Esophagus muscularis mucosa (tissue), 3 donors: ENCODE data around the gene RHOXF2.

ENCODE experiments used
- POLR2AphosphoS5 ChIP-seq, 2 donors: sonication (generic); formaldehyde crosslinking; IDR thresholded peaks; one replicate each; pipeline ENCODE4 v1.6.1; 2017; ENCODE audit warnings: antibody characterized with exemption in 2 of 2
- TF ChIP-seq, protein P1 (sequence below), 3 experiments: fragments of 200-600 bp in 2 of 3; fragments of 450-650 bp in 1 of 3; sonication (generic) in 2 of 3; IDR thresholded peaks; one replicate each; pipeline ENCODE4 v1.5.1; 2017 to 2019; ENCODE audit warnings: antibody characterized with exemption in 3 of 3, mild to moderate bottlenecking in 2 of 3, moderate library complexity in 1 of 3

DNA sequence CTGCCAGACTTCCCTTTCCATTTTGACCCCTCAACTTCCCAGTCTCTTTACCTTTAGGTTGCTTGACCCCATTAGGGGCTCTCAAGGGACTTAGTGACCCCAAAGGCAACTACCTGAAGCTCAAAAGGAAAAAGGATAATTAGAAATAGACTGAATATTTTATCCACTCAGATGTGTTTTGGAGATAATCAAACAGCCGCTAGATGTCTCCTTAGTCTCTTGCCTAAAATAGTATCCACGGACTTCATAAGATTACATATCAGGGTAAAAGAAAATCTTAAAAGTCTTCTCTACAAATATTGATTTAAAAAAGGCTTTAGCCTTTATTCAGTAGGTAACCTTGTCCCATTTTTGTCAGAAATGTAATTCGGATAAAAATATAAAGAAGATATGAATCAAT, 21.0 kb upstream of the RHOXF2 start:
- TF ChIP-seq, protein P1, sequence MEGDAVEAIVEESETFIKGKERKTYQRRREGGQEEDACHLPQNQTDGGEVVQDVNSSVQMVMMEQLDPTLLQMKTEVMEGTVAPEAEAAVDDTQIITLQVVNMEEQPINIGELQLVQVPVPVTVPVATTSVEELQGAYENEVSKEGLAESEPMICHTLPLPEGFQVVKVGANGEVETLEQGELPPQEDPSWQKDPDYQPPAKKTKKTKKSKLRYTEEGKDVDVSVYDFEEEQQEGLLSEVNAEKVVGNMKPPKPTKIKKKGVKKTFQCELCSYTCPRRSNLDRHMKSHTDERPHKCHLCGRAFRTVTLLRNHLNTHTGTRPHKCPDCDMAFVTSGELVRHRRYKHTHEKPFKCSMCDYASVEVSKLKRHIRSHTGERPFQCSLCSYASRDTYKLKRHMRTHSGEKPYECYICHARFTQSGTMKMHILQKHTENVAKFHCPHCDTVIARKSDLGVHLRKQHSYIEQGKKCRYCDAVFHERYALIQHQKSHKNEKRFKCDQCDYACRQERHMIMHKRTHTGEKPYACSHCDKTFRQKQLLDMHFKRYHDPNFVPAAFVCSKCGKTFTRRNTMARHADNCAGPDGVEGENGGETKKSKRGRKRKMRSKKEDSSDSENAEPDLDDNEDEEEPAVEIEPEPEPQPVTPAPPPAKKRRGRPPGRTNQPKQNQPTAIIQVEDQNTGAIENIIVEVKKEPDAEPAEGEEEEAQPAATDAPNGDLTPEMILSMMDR (IDR thresholded peaks at IDR 0.05) = no peak
- TF ChIP-seq POLR2AphosphoS5 (IDR thresholded peaks at IDR 0.05) = no peak
